ENCODE data around the gene ZMIZ1. TPM values are rescaled to one million over a fixed set of nuclear protein-coding genes. Genes with fewer than 3 reads are reported as not detected.

The ZMIZ1 gene
- total and polyA plus RNA-seq, 2 donors (not counting 1 experiment from before 2014, with no cell fraction given), result 6.3 to 30.6 TPM

DNA sequence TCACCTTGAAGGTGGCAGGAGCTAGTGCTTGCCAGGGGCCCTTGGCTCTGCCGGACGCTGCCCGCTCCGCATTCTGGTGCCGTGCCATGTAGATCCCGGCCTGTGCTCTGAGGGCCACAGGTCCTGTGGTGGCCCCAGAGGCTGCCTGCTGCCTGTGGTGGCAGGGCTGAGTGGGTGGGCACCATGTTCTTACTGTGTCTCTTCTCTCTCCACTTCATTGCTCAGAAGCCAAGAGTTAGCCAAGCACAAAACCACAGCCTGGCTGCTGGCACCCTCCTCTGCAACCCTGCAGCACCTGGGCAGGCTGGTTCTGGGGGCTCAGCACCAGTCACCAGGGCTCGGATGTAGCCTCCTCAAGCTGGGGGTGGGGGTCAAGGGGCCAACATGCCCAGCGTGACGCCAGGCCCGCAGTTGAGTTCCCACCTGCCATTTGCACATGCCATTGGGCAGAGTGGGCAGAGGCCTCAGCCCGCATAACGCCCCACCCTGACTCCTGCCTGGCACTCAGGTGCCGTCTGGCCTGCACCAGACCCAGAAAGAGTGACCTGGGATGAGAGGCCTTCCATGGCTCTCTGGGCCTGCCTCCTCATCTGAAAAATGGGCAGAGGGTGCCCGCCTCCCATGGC, 16.3 kb downstream of the ZMIZ1 start:
- Histone ChIP-seq H3K27ac (ENCODE audit: insufficient read depth, low read length) (no peak overlapping the region), H3K27me3 (ENCODE audit: control insufficient read depth, insufficient read depth, low read length) (no peaks in the 10 kb centered on the region), H4K20me1 (ENCODE audit: control insufficient read depth, extremely low read depth, insufficient read depth, low read length) (peaks cover 4% of the 10 kb centered on the region), H2AFZ (ENCODE audit: low read length) (no peak overlapping the region), H3K4me1 (ENCODE audit: control insufficient read depth, extremely low read depth, insufficient read depth, low read length) (peaks cover 47% of the 10 kb centered on the region), H3K9ac (ENCODE audit: insufficient read depth, low read length) (no peak overlapping the region), H3K4me3 (replicated peaks in 1 of 4; ENCODE audit: control extremely low read depth in 1 of 4, insufficient read depth in 1 of 4, low read depth in 3 of 4, low read length in 4 of 4) (no peak overlapping the region), H3K36me3 (ENCODE audit: control insufficient read depth, insufficient read depth, low read length) (no peaks in the 10 kb centered on the region), H3K9me3 (ENCODE audit: control insufficient read depth, insufficient read depth, low read depth, low read length) (no peaks in the 10 kb centered on the region), H3K4me2 (ENCODE audit: extremely low read depth, insufficient read depth, low read length) (no peak overlapping the region), H3K79me2 (ENCODE audit: control insufficient read depth, insufficient read depth, low read length) (peaks cover 98% of the 10 kb centered on the region)
- DNase-seq (ENCODE audit: low read depth in 2 of 2), result no peak
- TF ChIP-seq, protein P1, sequence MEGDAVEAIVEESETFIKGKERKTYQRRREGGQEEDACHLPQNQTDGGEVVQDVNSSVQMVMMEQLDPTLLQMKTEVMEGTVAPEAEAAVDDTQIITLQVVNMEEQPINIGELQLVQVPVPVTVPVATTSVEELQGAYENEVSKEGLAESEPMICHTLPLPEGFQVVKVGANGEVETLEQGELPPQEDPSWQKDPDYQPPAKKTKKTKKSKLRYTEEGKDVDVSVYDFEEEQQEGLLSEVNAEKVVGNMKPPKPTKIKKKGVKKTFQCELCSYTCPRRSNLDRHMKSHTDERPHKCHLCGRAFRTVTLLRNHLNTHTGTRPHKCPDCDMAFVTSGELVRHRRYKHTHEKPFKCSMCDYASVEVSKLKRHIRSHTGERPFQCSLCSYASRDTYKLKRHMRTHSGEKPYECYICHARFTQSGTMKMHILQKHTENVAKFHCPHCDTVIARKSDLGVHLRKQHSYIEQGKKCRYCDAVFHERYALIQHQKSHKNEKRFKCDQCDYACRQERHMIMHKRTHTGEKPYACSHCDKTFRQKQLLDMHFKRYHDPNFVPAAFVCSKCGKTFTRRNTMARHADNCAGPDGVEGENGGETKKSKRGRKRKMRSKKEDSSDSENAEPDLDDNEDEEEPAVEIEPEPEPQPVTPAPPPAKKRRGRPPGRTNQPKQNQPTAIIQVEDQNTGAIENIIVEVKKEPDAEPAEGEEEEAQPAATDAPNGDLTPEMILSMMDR (conservative IDR thresholded peaks at IDR 0.05 in 1 of 2, IDR thresholded peaks at IDR 0.05 in 1 of 2; ENCODE audit: low read depth in 1 of 2, low read length in 2 of 2), result no peak
- no peak for TF ChIP-seq EZH2 (IDR thresholded peaks at IDR 0.05; ENCODE audit: low read length, missing control alignments)

DNA sequence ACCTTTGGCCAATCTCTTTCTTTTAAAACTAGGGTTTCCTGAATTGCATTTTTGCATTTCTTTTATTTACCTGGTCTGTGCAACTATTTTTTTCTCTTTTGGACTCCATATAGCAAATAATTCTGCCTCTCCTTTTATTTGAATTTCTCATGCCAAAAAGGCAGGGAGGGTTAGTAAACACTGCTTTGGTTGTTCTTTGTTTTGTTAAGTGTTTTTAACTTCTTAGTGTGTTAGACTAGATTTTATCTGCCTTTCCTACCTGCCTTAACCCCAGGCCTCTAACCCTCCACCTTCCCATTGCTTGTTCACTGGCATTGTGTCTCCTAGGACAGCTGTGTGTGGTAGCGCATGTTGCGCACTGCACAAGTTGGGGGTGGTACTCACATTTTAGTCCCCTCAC, 18.1 kb downstream of the ZMIZ1 start:
- no peak overlapping the region for H3K4me2 ChIP-seq (ENCODE audit: extremely low read depth, insufficient read depth, low read length)
- H3K9ac ChIP-seq (ENCODE audit: insufficient read depth, low read length), result no peak overlapping the region
- H3K4me1 ChIP-seq (ENCODE audit: control insufficient read depth, extremely low read depth, insufficient read depth, low read length), result peaks cover 32% of the 10 kb centered on the region
- TF ChIP-seq, protein P1 (conservative IDR thresholded peaks at IDR 0.05 in 1 of 2, IDR thresholded peaks at IDR 0.05 in 1 of 2; ENCODE audit: low read depth in 1 of 2, low read length in 2 of 2), result no peak
- no peak for TF ChIP-seq EZH2 (IDR thresholded peaks at IDR 0.05; ENCODE audit: low read length, missing control alignments)
- no peaks in the 10 kb centered on the region for H3K36me3 ChIP-seq (ENCODE audit: control insufficient read depth, insufficient read depth, low read length)
- H3K79me2 ChIP-seq (ENCODE audit: control insufficient read depth, insufficient read depth, low read length), result peaks cover 99% of the 10 kb centered on the region
- H4K20me1 ChIP-seq (ENCODE audit: control insufficient read depth, extremely low read depth, insufficient read depth, low read length), result peaks cover 4% of the 10 kb centered on the region
- no peak overlapping the region for H3K27ac ChIP-seq (ENCODE audit: insufficient read depth, low read length)
- no peaks in the 10 kb centered on the region for H3K27me3 ChIP-seq (ENCODE audit: control insufficient read depth, insufficient read depth, low read length)
- DNase-seq (ENCODE audit: low read depth in 2 of 2), result no peak
- H3K9me3 ChIP-seq (ENCODE audit: control insufficient read depth, insufficient read depth, low read depth, low read length), result no peaks in the 10 kb centered on the region
- H3K4me3 ChIP-seq (replicated peaks in 1 of 4; ENCODE audit: control extremely low read depth in 1 of 4, insufficient read depth in 1 of 4, low read depth in 3 of 4, low read length in 4 of 4), result no peak overlapping the region
- no peak overlapping the region for H2AFZ ChIP-seq (ENCODE audit: low read length)

DNA sequence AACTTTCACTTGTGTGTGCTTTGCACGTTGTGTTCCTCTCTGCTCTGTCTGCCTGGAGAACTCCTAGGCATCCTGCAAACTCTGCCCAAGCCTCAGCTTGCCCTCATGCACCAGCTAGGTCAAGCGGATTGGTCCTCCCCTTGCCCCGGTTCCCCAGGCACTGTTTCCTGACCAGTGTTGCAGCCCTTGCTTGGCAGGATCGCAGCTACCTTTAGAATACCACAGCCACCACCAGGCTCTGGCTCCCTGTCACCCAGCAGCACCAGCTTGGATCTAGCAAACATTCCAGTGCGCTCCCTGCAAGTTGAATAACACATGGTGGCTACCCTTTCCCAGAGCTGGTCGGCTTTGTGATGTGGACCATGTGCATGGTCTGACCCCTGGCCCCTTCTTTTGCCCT, 19.0 kb downstream of the ZMIZ1 start:
- Histone ChIP-seq H3K79me2 (ENCODE audit: control insufficient read depth, insufficient read depth, low read length) (peaks cover 99% of the 10 kb centered on the region), H3K4me3 (replicated peaks in 1 of 4; ENCODE audit: control extremely low read depth in 1 of 4, insufficient read depth in 1 of 4, low read depth in 3 of 4, low read length in 4 of 4) (no peak overlapping the region), H3K9me3 (ENCODE audit: control insufficient read depth, insufficient read depth, low read depth, low read length) (no peaks in the 10 kb centered on the region), H3K36me3 (ENCODE audit: control insufficient read depth, insufficient read depth, low read length) (no peaks in the 10 kb centered on the region), H3K27me3 (ENCODE audit: control insufficient read depth, insufficient read depth, low read length) (no peaks in the 10 kb centered on the region), H3K9ac (ENCODE audit: insufficient read depth, low read length) (no peak overlapping the region), H2AFZ (ENCODE audit: low read length) (no peak overlapping the region), H4K20me1 (ENCODE audit: control insufficient read depth, extremely low read depth, insufficient read depth, low read length) (peaks cover 4% of the 10 kb centered on the region), H3K4me1 (ENCODE audit: control insufficient read depth, extremely low read depth, insufficient read depth, low read length) (peaks cover 23% of the 10 kb centered on the region), H3K27ac (ENCODE audit: insufficient read depth, low read length) (no peak overlapping the region), H3K4me2 (ENCODE audit: extremely low read depth, insufficient read depth, low read length) (no peak overlapping the region)
- no peak for DNase-seq (ENCODE audit: low read depth in 2 of 2)
- no peak for TF ChIP-seq EZH2 (IDR thresholded peaks at IDR 0.05; ENCODE audit: low read length, missing control alignments)
- TF ChIP-seq, protein P1 (conservative IDR thresholded peaks at IDR 0.05 in 1 of 2, IDR thresholded peaks at IDR 0.05 in 1 of 2; ENCODE audit: low read depth in 1 of 2, low read length in 2 of 2), result no peak

Measured in fibroblast of lung (primary cell).